ENCODE data around the gene RAB41. TPM values are rescaled to one million over a fixed set of nuclear protein-coding genes. Genes with fewer than 3 reads are reported as not detected.
A peak's percentile ranks its signal among the peaks of the same experiment; 100 is the strongest.

The RAB41 gene
- total and polyA plus RNA-seq, 4 donors, result not detected

DNA sequence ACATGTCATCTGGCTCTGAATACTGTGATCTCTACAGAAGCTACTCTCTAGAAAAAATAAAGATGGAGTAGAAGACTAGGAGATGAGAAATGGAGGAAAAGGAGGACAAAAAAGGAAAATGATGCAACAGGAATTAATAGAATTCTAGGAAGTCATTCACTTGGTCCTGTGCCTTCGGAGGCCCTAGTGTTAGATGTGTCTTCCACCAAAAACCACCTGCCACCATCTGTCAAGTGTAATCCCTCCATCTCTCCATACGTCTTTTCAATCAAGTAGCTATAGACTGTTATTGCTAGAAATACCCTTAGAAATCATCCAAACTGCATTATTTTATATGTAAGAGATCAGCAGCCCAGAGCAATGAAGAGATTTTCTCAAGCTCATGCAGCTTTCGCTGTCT lies 2.9 kb upstream of the RAB41 start:
- H3K4me3 ChIP-seq, result no peak overlapping the region
- ATAC-seq (ENCODE audit: insufficient read depth, low FRiP score) (no peak), DNase-seq (no peak)
- H3K27ac ChIP-seq (ENCODE audit: low read depth in 1 of 2, low read length in 1 of 2), result no peak overlapping the region
- peaks cover 0 to 3% (median 0%) of the 10 kb centered on the region in 3 donors for H3K27me3 ChIP-seq (ENCODE audit: control insufficient read depth in 3 of 3, insufficient read depth in 3 of 3, low read length in 2 of 3)
- no peaks in the 10 kb centered on the region for H3K4me1 ChIP-seq (ENCODE audit: control insufficient read depth in 5 of 5, insufficient read depth in 5 of 5, low read length in 5 of 5)
- TF ChIP-seq, protein P1, sequence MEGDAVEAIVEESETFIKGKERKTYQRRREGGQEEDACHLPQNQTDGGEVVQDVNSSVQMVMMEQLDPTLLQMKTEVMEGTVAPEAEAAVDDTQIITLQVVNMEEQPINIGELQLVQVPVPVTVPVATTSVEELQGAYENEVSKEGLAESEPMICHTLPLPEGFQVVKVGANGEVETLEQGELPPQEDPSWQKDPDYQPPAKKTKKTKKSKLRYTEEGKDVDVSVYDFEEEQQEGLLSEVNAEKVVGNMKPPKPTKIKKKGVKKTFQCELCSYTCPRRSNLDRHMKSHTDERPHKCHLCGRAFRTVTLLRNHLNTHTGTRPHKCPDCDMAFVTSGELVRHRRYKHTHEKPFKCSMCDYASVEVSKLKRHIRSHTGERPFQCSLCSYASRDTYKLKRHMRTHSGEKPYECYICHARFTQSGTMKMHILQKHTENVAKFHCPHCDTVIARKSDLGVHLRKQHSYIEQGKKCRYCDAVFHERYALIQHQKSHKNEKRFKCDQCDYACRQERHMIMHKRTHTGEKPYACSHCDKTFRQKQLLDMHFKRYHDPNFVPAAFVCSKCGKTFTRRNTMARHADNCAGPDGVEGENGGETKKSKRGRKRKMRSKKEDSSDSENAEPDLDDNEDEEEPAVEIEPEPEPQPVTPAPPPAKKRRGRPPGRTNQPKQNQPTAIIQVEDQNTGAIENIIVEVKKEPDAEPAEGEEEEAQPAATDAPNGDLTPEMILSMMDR (IDR thresholded peaks at IDR 0.05; ENCODE audit: control extremely low read depth, extremely low read depth), result no peak
- no peak overlapping the region for H3K9ac ChIP-seq (ENCODE audit: insufficient read depth in 1 of 2, low read length in 2 of 2)
- peaks cover 0 to 4% (median 0%) of the 10 kb centered on the region in 4 donors for H3K9me3 ChIP-seq (ENCODE audit: control insufficient read depth in 4 of 4, insufficient read depth in 3 of 4, low read length in 3 of 4)
- H3K36me3 ChIP-seq (ENCODE audit: control insufficient read depth in 4 of 4, insufficient read depth in 4 of 4, low read length in 4 of 4), result peaks cover 0 to 3% (median 0%) of the 10 kb centered on the region in 4 donors
- 85 to 95% methylated on average over 3 of the region's 3 CpGs for WGBS, 2 donors

DNA sequence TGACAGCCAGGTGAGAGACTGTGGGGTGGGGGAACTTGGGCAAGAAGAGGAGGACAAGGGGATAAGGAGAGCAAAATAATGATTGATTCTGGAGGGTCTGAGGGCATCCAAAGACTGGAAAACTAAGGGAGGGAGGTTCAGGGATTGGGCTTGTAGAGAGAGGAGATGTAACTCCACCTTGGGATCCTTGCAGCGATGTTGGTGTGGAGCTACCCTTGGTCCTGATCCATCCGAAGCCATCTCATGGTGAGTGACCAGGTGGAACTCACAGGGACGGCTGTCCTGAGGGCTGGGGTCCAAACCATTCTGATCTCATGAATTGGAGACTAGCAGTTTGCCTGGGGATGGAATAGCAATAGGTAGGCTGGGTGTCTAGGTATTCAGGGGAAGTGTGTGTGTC lies 1.4 kb upstream of the RAB41 start:
- no peaks in the 10 kb centered on the region for H3K4me1 ChIP-seq (ENCODE audit: control insufficient read depth in 5 of 5, insufficient read depth in 5 of 5, low read length in 5 of 5)
- TF ChIP-seq, protein P1 (IDR thresholded peaks at IDR 0.05; ENCODE audit: control extremely low read depth, extremely low read depth), result no peak
- no peaks in the 10 kb centered on the region for H3K27me3 ChIP-seq (ENCODE audit: control insufficient read depth in 3 of 3, insufficient read depth in 3 of 3, low read length in 2 of 3)
- H3K27ac ChIP-seq (ENCODE audit: low read depth in 1 of 2, low read length in 1 of 2), result no peak overlapping the region
- peaks cover 0 to 4% (median 0%) of the 10 kb centered on the region in 4 donors for H3K36me3 ChIP-seq (ENCODE audit: control insufficient read depth in 4 of 4, insufficient read depth in 4 of 4, low read length in 4 of 4)
- no peak overlapping the region for H3K9ac ChIP-seq (ENCODE audit: insufficient read depth in 1 of 2, low read length in 2 of 2)
- DNase-seq (no peak), ATAC-seq (ENCODE audit: insufficient read depth, low FRiP score) (no peak)
- 83 to 93% methylated on average over 3 of the region's 3 CpGs for WGBS, 2 donors
- H3K4me3 ChIP-seq, result no peak overlapping the region
- peaks cover 0 to 4% (median 0%) of the 10 kb centered on the region in 4 donors for H3K9me3 ChIP-seq (ENCODE audit: control insufficient read depth in 4 of 4, insufficient read depth in 3 of 4, low read length in 3 of 4)

DNA sequence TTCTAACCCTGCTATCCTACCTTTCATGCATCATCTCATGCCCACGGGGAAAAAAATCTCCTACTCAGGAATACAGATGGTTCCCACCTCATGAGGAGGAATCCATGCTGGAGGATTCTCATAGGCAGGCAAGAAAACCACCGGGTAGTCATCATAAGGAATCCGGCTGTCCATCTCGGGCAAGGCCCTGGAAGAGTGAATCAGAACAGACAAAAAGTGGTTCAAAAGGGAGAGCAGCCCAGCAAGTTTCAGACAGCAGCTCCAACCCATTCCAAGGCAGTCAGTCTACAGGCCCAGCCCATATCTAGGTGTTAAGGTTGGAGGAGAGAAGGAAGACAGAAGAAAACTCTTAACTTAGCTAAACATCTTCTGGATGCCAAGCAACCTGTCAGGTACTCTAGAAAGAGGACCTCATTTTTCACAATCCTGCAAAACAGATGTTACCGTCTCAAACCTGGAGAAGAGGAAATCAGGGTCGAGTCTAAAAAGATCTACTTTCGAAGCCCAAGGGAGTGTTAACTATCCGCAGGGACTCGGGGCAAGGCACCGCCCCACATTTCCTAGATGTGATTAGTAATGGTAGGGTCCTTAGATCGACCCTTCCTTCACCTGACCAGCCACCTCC lies 7.3 kb downstream of the RAB41 start:
- Histone ChIP-seq H3K9me3 (ENCODE audit: control insufficient read depth in 4 of 4, insufficient read depth in 3 of 4, low read length in 3 of 4) (peaks cover 0 to 2% (median 0%) of the 10 kb centered on the region in 4 donors), H3K27me3 (ENCODE audit: control insufficient read depth in 3 of 3, insufficient read depth in 3 of 3, low read length in 2 of 3) (no peaks in the 10 kb centered on the region), H3K4me3 (peak overlapping the region; percentile 55), H3K4me1 (ENCODE audit: control insufficient read depth in 5 of 5, insufficient read depth in 5 of 5, low read length in 5 of 5) (peaks cover 0 to 9% (median 0%) of the 10 kb centered on the region in 5 donors), H3K27ac (ENCODE audit: low read depth in 1 of 2, low read length in 1 of 2) (peak overlapping the region; percentile 34 to 73), H3K36me3 (ENCODE audit: control insufficient read depth in 4 of 4, insufficient read depth in 4 of 4, low read length in 4 of 4) (peaks cover 0 to 8% (median 2%) of the 10 kb centered on the region in 4 donors), H3K9ac (ENCODE audit: insufficient read depth in 1 of 2, low read length in 2 of 2) (peak overlapping the region; percentile 73 to 74)
- DNase-seq, result no peak
- WGBS, 2 donors, result 26 to 52% methylated on average over 11 of the region's 11 CpGs
- TF ChIP-seq, protein P1 (IDR thresholded peaks at IDR 0.05; ENCODE audit: control extremely low read depth, extremely low read depth), result no peak
- no peak for ATAC-seq (ENCODE audit: insufficient read depth, low FRiP score)
